GM12878 (cell line): ENCODE results near the gene ADAM23. TPM values are rescaled to one million over a fixed set of nuclear protein-coding genes. Genes with fewer than 3 reads are reported as not detected.
A peak's percentile ranks its signal among the peaks of the same experiment; 100 is the strongest.

Source experiments
- EP300 ChIP-seq, 2 experiments: fragments of 150-350 bp in 1 of 2; IDR thresholded peaks; 2 replicates each; pipeline ENCODE4 v1.6.1; 2011 to 2012; ENCODE audit warnings: low read depth in 2 of 2, low read length in 2 of 2, borderline replicate concordance in 1 of 2, improper control_type of control experiment in 1 of 2, inconsistent platforms in 1 of 2; ENCODE audit not compliant: control insufficient read depth in 1 of 2
- GATAD2B ChIP-seq: fragments of 450-650 bp; conservative IDR thresholded peaks from 2 replicates; pipeline ENCODE4 v1.6.1; 2017; ENCODE audit warnings: low read depth, mild to moderate bottlenecking, moderate library complexity
- MEF2A ChIP-seq: IDR thresholded peaks from 2 replicates; pipeline ENCODE4 v1.6.1; 2011; ENCODE audit warnings: low read depth, mild to moderate bottlenecking, low read length, moderate library complexity; ENCODE audit not compliant: insufficient read depth
- NBN ChIP-seq: fragments of 450-650 bp; IDR thresholded peaks from 2 replicates; pipeline ENCODE4 v1.6.1; 2016
- PAX5 ChIP-seq: IDR thresholded peaks from 2 replicates; pipeline ENCODE4 v1.6.1; 2011; ENCODE audit warnings: low read depth, low read length, borderline replicate concordance
- POLR2A ChIP-seq: IDR thresholded peaks from 2 replicates; pipeline ENCODE4 v1.6.1; 2011; ENCODE audit warnings: low read depth, mild to moderate bottlenecking, low read length
- RBBP5 ChIP-seq: fragments of 200-600 bp; sonication (generic); conservative IDR thresholded peaks from 2 replicates; pipeline ENCODE4 v1.6.1; 2016
- RCOR1 ChIP-seq: conservative IDR thresholded peaks from 2 replicates; pipeline ENCODE4 v1.6.1; 2012; ENCODE audit warnings: low read depth, low read length, improper control_type of control experiment
- RELA ChIP-seq: fragments of 450-650 bp; IDR thresholded peaks from 2 replicates; pipeline ENCODE4 v1.8.0; 2014; ENCODE audit warnings: borderline replicate concordance; ENCODE audit not compliant: partially characterized antibody
- RFX5 ChIP-seq: IDR thresholded peaks from 2 replicates; pipeline ENCODE4 v1.6.1; 2011; ENCODE audit warnings: low read depth, low read length, improper control_type of control experiment
- SUZ12 ChIP-seq: fragments of 200-600 bp; sonication (generic); IDR thresholded peaks from one replicate; pipeline ENCODE4 v1.6.1; 2018; ENCODE audit warnings: antibody characterized with exemption, mild to moderate bottlenecking; ENCODE audit not compliant: unreplicated experiment
- TCF7 ChIP-seq: IDR thresholded peaks from 2 replicates; pipeline ENCODE4 v1.6.1; 2014; ENCODE audit warnings: antibody characterized with exemption, borderline replicate concordance
- YY1 ChIP-seq: IDR thresholded peaks from 2 replicates; pipeline ENCODE4 v1.6.1; 2011; ENCODE audit warnings: low read depth, mild to moderate bottlenecking, low read length
- polyA plus RNA-seq, 11 experiments: library from polyadenylated mRNA; depleted of rRNA in 4 of 11; unstranded in 6 of 11; stranded (reverse) in 5 of 11; fragments of >200 nt; fragmentation: Nextera tagmentation in 4 of 11; fragmentation: Illumina TruSeq in 1 of 11; extraction: Ambion mirVana in 4 of 11; extraction: Trizol in 1 of 11; gene quantifications; 1 replicate in 1 of 11; 2 replicates in 10 of 11; pipeline versions ENCODE4 v1.2.1 to v1.2.3, GENCODE V29; 2011 to 2016; ENCODE audit warnings: inconsistent platforms in 2 of 11, missing spikeins in 2 of 11, low read depth in 1 of 11
- total RNA-seq, 4 experiments: library from RNA; depleted of rRNA in 3 of 4; stranded (reverse); fragments of >200 nt in 3 of 4; fragmentation: Illumina TruSeq in 1 of 4; extraction: Trizol in 1 of 4; gene quantifications; 2 replicates each; pipeline versions ENCODE4 v1.2.1 to v1.2.3, GENCODE V29; 2013 to 2021
- TF ChIP-seq, protein P1 (sequence below): fragments of 450-650 bp; formaldehyde crosslinking; IDR thresholded peaks from 2 replicates; pipeline ENCODE4 v1.4.0; 2022; ENCODE audit warnings: mild to moderate bottlenecking, moderate library complexity
- TF ChIP-seq, protein P2 (sequence below): fragments of 450-650 bp; IDR thresholded peaks from 2 replicates; pipeline ENCODE4 v1.6.1; 2017; ENCODE audit warnings: low read depth, mild to moderate bottlenecking, moderate library complexity
- TF ChIP-seq, protein P3 (sequence below): fragments of 450-650 bp; conservative IDR thresholded peaks from 2 replicates; pipeline ENCODE4 v1.6.1; 2017; ENCODE audit warnings: mild to moderate bottlenecking, moderate library complexity
- TF ChIP-seq, protein P4 (sequence below): fragments of 450-650 bp; IDR thresholded peaks from 2 replicates; pipeline ENCODE4 v1.6.1; 2016; ENCODE audit warnings: mild to moderate bottlenecking, moderate library complexity, borderline replicate concordance

Gene ADAM23
- total and polyA plus RNA-seq, 10 of the 15 experiments (the other 5 are each of a cell fraction or from before 2014, with no cell fraction given), result 5.7 to 41.8 (median 15.6) TPM

DNA sequence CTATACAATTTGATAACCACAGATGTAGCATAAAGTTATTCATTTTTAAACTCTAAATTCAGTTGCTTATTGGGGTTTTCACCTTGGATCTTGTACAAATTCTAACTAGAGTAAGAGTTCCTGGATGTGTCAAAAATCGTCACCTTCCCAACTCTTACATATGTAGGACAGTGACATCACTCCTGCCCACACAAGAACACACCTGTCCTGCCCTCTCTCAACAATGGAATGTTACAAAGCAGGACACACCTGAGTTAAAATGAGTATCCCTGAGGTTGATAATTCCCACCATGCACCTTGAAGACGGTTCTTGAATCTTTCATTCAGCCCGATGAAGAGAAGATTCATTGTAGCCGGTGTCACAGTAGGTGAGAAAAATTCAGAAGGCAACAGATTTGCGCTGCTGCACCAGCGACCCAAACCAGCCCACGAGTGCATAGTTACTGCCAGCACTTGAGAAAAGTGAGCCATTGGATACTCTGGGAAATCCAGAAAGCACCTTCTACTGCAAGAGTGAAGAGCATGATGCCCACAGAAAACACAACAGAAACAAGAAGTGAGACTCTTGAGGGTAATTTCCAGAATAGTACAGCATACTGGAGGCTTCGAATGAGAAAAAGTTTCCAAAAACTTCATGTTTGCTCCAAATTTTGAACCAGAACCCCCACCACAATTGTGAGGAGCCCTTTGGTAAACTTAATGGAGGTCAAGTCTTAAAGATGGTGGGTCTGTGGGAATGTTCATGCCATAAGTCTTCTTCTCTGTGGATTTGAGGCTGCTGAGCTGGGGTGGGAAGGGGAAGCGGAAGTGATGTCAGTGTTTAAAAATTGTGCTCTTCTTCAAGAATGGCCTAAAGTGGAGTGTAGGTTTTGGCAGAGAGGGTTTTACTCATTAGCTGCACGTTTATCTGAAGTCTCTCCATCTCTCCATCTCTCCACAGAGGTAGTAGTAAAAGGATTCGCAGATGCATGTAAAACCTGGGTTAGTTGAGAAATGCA is 34.7 kb upstream of the ADAM23 start (continued):
- TF ChIP-seq SUZ12 (no peak), RCOR1 (no peak), EP300 (IDR thresholded peaks at IDR 0.05; ENCODE audit: borderline replicate concordance in 1 of 2, control insufficient read depth in 1 of 2, low read depth in 2 of 2, low read length in 2 of 2) (no peak), RELA (peak; percentile 16), TCF7 (no peak), POLR2A (no peak), YY1 (no peak), NBN (0 out of 2 replicates have a peak, but pooled peaks have one; percentile 27), PAX5 (no peak), RBBP5 (no peak), RFX5 (no peak), GATAD2B (no peak), MEF2A (no peak)
- TF ChIP-seq, protein P1, sequence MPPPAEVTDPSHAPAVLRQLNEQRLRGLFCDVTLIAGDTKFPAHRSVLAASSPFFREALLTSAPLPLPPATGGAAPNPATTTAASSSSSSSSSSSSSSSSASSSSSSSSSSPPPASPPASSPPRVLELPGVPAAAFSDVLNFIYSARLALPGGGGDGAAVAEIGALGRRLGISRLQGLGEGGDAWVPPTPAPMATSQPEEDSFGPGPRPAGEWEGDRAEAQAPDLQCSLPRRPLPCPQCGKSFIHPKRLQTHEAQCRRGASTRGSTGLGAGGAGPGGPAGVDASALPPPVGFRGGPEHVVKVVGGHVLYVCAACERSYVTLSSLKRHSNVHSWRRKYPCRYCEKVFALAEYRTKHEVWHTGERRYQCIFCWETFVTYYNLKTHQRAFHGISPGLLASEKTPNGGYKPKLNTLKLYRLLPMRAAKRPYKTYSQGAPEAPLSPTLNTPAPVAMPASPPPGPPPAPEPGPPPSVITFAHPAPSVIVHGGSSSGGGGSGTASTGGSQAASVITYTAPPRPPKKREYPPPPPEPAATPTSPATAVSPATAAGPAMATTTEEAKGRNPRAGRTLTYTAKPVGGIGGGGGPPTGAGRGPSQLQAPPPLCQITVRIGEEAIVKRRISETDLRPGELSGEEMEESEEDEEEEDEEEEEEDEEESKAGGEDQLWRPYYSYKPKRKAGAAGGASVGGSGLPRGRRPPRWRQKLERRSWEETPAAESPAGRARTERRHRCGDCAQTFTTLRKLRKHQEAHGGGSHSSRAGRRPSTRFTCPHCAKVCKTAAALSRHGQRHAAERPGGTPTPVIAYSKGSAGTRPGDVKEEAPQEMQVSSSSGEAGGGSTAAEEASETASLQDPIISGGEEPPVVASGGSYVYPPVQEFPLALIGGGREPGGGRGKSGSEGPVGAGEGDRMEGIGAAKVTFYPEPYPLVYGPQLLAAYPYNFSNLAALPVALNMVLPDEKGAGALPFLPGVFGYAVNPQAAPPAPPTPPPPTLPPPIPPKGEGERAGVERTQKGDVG, result no peak
- TF ChIP-seq, protein P2, sequence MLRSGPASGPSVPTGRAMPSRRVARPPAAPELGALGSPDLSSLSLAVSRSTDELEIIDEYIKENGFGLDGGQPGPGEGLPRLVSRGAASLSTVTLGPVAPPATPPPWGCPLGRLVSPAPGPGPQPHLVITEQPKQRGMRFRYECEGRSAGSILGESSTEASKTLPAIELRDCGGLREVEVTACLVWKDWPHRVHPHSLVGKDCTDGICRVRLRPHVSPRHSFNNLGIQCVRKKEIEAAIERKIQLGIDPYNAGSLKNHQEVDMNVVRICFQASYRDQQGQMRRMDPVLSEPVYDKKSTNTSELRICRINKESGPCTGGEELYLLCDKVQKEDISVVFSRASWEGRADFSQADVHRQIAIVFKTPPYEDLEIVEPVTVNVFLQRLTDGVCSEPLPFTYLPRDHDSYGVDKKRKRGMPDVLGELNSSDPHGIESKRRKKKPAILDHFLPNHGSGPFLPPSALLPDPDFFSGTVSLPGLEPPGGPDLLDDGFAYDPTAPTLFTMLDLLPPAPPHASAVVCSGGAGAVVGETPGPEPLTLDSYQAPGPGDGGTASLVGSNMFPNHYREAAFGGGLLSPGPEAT, result peak; percentile 84; the same call in 1 of the 2 replicates
- TF ChIP-seq, protein P3, sequence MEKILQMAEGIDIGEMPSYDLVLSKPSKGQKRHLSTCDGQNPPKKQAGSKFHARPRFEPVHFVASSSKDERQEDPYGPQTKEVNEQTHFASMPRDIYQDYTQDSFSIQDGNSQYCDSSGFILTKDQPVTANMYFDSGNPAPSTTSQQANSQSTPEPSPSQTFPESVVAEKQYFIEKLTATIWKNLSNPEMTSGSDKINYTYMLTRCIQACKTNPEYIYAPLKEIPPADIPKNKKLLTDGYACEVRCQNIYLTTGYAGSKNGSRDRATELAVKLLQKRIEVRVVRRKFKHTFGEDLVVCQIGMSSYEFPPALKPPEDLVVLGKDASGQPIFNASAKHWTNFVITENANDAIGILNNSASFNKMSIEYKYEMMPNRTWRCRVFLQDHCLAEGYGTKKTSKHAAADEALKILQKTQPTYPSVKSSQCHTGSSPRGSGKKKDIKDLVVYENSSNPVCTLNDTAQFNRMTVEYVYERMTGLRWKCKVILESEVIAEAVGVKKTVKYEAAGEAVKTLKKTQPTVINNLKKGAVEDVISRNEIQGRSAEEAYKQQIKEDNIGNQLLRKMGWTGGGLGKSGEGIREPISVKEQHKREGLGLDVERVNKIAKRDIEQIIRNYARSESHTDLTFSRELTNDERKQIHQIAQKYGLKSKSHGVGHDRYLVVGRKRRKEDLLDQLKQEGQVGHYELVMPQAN, result no peak
- TF ChIP-seq, protein P4, sequence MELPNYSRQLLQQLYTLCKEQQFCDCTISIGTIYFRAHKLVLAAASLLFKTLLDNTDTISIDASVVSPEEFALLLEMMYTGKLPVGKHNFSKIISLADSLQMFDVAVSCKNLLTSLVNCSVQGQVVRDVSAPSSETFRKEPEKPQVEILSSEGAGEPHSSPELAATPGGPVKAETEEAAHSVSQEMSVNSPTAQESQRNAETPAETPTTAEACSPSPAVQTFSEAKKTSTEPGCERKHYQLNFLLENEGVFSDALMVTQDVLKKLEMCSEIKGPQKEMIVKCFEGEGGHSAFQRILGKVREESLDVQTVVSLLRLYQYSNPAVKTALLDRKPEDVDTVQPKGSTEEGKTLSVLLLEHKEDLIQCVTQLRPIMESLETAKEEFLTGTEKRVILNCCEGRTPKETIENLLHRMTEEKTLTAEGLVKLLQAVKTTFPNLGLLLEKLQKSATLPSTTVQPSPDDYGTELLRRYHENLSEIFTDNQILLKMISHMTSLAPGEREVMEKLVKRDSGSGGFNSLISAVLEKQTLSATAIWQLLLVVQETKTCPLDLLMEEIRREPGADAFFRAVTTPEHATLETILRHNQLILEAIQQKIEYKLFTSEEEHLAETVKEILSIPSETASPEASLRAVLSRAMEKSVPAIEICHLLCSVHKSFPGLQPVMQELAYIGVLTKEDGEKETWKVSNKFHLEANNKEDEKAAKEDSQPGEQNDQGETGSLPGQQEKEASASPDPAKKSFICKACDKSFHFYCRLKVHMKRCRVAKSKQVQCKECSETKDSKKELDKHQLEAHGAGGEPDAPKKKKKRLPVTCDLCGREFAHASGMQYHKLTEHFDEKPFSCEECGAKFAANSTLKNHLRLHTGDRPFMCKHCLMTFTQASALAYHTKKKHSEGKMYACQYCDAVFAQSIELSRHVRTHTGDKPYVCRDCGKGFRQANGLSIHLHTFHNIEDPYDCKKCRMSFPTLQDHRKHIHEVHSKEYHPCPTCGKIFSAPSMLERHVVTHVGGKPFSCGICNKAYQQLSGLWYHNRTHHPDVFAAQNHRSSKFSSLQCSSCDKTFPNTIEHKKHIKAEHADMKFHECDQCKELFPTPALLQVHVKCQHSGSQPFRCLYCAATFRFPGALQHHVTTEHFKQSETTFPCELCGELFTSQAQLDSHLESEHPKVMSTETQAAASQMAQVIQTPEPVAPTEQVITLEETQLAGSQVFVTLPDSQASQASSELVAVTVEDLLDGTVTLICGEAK, result no peak
